ENCODE data around the gene DYSF.
"Not testable (repeated sequence)": the region's sequence is repeated elsewhere in the genome, so short reads cannot be mapped to it uniquely, and the experiment has no call there.

The DYSF gene

DNA sequence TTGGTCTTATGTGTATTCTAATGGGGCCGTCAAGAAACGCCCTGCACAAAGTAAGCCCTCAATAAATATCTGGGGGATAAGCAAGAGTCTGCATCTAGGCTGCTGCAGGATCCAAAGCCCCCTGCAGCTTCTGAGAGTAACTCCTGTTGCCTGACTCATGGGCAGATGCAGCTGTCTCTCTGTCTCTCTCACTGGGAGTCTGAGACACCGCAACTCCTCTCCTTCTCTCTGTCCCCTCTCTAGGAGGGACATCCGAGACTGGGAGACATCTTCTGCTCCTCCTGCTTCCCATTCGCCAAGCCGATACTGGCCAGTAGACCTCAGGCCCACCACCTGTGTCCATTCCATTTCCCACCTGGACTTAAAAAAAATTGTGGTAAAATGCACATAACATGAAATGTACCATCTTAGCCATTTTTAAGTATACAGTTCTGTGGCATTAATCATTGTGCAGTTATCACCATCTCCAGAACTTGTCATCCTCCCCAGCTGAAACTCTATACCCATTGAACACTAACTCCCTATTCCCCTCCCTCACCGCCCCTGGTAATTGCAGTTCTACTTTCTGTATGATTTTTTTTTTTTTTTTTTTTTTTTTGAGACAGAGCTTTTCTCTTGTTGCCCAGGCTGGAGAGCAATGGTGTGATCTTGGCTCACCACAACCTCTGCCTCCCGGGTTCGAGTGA, 20.1 kb downstream of the DYSF start:
- DNase-seq = no peak

- DNase-seq = no peak
These were observed 20.9 kb downstream of the DYSF start for GRCh38 chr2:71474116-71474743.

DNA sequence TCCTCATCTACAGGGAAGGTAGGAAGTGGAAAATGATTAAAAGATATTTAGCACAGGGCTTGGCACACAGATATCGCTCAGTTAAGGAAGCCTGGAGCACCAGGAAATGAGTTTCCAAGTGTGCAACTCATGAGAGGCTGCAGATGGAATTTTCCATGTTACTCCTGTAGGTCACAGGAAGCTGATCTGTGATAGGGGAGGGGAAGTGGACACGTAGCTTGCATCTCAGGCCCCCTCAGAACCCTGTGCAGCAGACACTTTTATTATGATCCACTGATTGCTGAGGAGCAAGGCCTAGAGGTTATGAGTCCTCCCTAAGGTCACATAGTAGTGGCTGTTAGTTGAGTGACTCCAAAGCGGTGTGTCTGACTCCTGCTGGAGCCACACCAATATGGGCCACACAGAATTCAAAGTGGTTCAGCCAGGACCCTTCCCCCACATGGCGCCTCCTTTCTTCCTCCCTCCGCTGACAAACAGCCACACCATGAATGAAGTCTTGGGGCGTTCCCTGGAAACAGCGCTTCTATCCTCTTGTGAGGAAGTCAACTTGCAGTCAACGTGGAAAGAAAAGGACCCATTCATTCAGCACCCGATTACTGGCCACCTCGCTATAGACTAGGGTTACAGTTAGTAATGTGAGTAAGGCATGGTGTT, 21.5 kb downstream of the DYSF start:
- no peak for DNase-seq

DNA sequence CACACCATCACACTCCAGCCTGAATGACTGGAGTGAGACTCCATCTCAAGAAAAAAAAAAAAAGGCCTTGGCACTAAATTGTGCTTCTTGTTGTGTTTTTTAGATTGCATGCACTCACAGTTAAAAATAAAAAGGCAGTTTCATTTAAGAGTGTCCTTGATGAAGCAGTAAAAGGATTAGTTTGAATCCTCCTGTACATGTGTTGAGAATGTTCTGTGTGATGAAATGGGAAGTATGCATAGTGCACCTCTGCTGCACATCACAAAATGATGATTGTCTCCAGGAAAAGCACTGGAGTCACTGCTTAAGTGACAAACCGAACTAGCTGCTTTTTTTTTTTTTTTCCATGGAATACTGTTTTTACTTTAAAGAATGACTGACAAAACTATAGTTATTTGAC, 23.1 kb downstream of the DYSF start:
- no peak for DNase-seq

DNA sequence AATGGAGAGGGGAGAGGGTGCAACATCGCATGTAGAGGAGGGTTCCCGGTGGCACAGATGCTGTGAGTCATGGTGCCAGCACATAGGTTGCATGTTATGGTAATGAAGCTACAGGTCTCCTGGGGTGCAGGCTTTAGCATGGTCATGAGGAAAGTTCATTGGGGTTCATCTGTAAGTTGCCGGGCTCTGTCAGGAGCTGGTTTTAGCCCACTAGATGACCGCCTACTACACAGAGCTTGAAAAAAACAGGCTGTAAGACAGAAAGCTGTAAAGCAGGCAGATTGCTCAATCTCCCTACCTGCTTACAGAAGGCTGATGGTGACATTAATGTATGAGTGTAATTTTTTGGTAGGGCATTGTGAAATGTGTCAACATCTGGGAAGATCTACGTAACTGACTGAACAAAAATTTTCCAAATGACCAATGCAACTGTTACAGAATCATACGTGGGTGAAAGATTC, 23.9 kb downstream of the DYSF start:
- no peak for DNase-seq

- DNase-seq = no peak
These were observed 25.4 kb downstream of the DYSF start for GRCh38 chr2:71478806-71479205.

GRCh38 chr2:71479261-71479660, 25.9 kb downstream of the DYSF start:
- no peak for DNase-seq

DNA sequence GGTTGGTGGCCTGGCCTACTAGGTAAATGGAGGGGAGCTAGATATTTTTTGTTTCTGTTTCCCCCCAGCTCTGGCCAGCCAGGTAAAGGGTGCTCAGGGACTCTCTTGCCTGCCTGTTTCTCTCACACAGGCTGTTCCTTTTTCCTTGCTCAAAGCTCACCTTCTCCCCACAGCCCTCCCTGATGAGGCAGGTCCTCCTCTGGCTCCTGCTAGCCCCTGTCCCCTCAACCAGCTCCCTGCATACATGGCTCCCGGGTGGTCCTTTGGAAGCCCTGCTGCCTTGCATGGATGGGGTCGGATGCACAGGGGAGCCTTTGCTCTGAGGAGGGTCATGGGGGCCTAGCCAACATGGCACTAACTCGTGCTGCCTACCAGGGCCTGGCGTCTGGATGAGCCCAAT, 27.8 kb downstream of the DYSF start:
- DNase-seq = no peak

DNA sequence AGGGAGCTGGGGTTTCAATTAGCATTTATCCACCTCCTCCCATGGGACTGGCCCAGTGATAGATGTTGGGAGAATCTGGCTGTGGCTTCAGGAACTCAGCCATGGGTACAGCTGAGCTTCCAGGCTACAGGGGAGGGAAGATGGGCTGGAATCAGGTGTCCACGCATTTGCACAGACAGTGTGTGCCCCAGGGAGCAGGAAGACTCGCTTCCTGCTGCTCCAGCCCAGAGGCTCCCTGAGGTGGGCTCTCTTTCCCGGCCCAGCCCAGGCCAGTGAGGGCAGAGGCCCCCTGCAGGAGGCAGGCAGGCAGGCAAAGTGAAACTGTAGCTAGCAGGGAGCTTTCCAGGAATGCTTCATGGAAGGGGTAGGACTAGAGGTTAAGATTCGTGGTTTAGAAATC, 28.7 kb downstream of the DYSF start:
- no peak for DNase-seq

GRCh38 chr2:71483246-71483645, 29.9 kb downstream of the DYSF start:
- DNase-seq = no peak

DNA sequence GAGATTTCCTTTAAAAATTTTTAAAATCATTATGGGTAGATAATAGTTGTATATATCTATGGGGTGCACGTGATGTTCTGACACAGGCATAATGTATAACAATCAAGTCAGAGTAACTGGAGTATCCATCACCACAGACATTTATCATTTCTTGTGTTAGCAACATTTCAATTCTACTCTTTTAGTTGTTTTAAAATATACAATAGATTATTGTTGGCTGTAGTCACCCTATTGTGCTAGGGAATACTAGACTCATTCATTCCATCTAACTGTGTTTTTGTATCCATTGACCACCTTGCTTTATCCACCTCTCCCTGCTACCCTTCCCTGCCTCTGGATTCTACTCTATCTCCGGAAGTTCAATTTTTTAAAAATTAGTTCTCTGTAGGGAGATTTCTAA, 31.0 kb downstream of the DYSF start:
- DNase-seq = no peak

- DNase-seq = no peak
These were observed 33.7 kb downstream of the DYSF start for GRCh38 chr2:71486881-71487640.

DNA sequence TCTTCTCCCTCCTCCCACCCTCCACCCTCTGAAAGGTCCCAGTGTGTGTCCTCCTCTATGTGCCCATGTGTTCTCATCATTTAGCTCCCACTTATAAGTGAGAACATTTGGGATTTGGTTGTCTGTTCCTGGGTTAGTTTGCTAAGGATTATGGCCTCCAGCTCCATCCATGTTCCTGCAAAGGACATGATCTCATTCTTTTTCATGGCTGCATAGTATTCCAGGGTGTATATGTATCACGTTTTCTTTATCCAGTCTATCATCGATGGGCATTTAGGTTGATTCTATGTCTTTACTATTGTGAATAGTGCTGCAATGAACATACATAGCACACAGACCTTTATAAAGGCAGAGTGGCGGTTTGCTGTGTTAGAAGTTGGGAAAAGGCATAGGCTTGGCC, 38.2 kb downstream of the DYSF start:
- not testable (repeated sequence) for DNase-seq

- no peak for DNase-seq
These were observed 38.8 kb downstream of the DYSF start for GRCh38 chr2:71492112-71492511.

- no peak for DNase-seq
These were observed 40.7 kb downstream of the DYSF start for GRCh38 chr2:71494091-71494490.

DNA sequence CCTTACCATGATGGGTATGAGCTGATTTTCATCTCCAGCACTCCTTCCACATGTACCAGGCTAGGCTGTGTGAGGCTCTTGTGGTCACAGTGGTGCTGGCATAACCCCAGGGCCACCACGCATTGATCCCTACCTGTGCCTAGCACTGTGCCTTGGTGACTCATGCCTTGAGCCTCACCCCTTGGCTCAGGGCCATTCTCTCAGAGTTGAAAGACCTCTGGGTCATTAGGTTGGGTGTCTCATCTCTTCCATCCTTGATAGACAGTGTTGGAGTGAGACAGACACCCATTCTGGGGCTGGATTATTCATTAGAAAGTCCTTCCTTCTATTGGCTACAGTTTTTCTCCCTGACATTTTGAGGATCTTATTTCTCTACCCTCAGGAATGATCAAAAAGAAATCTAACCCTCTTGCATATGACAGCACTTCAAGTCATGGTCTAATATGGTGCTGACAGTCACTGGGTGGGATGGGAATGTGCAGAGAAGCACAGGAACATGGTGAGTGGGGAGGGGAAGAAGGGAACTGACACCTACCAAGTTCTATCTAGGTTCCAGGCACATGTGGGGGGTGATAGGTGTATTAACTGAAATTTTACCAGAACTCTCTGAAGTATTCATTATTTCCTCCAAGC, 41.3 kb downstream of the DYSF start:
- DNase-seq = no peak

GRCh38 chr2:71496156-71496770, 42.9 kb downstream of the DYSF start:
- DNase-seq = no peak

DNA sequence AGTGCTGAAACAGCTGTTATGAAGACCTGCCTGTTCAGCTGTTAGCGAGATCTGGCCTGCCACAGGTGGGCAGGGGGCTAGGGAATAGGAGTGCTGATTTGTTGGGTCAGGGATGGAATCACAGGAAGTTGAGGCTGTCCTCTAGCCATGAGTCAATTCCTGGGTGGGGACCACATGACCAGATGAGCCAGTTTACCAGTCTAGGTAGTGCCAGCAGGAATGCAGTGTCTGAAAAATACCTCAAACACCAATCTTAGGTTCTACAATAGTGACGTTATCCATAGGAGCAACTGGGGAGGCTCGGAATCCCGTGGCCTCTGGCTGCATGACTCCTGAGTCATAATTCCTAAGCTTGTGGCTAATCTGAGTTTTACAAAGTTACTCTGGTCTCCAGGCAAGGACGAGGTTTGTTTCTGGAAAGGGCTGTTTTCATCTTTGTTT, 44.9 kb downstream of the DYSF start:
- no peak for DNase-seq

DNA sequence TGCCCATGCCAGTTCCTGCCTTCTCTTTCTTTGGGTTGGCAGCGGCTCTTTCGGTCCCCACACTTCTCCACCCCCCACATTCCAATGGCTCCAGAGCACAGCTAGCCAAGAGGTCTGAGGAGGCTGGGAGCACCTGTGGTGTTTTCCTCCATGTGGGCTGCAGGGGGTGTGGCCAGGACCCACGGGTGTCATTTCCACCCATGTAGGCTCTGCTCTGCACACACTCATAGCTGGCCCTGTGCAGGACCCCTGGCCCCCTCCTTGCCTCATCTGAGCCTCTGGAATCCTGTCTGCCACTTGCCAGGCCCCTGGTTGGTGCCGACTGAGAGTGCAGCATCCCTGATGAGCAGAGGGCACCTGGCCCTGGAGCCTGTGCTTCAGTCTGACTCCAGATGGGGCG, 46.3 kb downstream of the DYSF start:
- no peak for DNase-seq

DNA sequence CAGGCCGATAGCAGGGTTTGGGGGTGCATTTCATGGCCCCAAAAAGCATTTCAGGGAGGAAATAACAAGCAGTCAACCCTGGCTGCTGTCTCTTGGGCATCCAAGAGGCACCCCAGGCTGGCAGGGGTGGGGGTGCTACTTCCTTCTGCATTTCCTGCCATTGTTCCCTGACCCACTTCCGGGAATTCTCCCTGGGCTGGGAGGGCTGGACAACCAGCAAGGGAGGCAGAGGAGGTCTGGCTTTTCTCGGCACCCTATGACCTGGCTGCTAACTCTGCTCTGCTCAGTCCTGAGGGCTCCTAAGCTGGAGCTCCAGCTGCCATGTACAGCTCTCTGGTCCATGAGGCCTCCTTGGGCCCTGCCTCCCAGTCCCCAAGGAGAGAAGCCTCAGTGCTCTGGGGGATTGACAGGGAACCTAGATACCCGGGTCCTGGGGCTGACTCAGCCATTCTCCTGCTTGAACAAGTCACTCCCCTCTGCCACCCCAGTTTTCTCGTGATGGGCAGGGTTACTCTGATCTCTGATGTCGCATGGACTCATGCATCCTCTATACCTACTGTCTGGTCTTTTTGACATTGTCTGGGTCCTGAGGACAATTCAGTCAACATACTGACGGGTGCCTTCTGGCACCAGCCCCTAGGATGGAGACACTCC, 47.2 kb downstream of the DYSF start:
- DNase-seq = no peak

- DNase-seq = no peak
These were observed 49.8 kb downstream of the DYSF start for GRCh38 chr2:71502941-71503738.
